Activated T-helper 2 cell treated with anti-CD3 and anti-CD28 coated beads, Interferon-gamma antibody, Interleukin-2, Interleukin-4, amounts not matched to agents 10 μg/mL and 5 μg/mL and 100 μg/mL, durations not matched to agents 14 hours and 24 hours and 36 hours (primary cell): Measurements from ENCODE around the gene SLC39A5. TPM values are rescaled to one million over a fixed set of nuclear protein-coding genes. Genes with fewer than 3 reads are reported as not detected.
"Not testable (repeated sequence)": the region's sequence is repeated elsewhere in the genome, so short reads cannot be mapped to it uniquely, and the experiment has no call there.

ENCODE experiments used
- DNase-seq: peaks from one replicate; pipeline ENCODE4 v3.0.0; 2021; ENCODE audit warnings: low spot score
- H3K27ac Mint-ChIP-seq: one replicate; pipeline ENCODE4 v1.8.0; 2021; ENCODE audit warnings: mixed read lengths
- H3K27me3 Mint-ChIP-seq: one replicate; pipeline ENCODE4 v1.8.0; 2021; ENCODE audit warnings: low read depth, mixed read lengths
- H3K36me3 Mint-ChIP-seq: one replicate; pipeline ENCODE4 v1.8.0; 2021; ENCODE audit warnings: low read depth, mixed read lengths
- H3K4me1 Mint-ChIP-seq: one replicate; pipeline ENCODE4 v1.8.0; 2021; ENCODE audit warnings: low read depth, mixed read lengths
- H3K4me3 Mint-ChIP-seq: one replicate; pipeline ENCODE4 v1.8.0; 2021; ENCODE audit warnings: low read depth, mild to moderate bottlenecking, moderate library complexity, mixed read lengths
- H3K9me3 Mint-ChIP-seq: one replicate; pipeline ENCODE4 v1.8.0; 2021; ENCODE audit warnings: mixed read lengths
- intact Hi-C: fragments of 100-400 bp; cut with micrococcal nuclease; formaldehyde crosslinking; loops from one replicate; pipeline ENCODE4 v1.15.1; 2023
- total RNA-seq: library from RNA; stranded (reverse); gene quantifications from 2 replicates; pipeline ENCODE4 v1.2.3, GENCODE V29; 2022

Gene SLC39A5
- total RNA-seq, 1 donor from 2014 or later: 0.39 TPM

DNA sequence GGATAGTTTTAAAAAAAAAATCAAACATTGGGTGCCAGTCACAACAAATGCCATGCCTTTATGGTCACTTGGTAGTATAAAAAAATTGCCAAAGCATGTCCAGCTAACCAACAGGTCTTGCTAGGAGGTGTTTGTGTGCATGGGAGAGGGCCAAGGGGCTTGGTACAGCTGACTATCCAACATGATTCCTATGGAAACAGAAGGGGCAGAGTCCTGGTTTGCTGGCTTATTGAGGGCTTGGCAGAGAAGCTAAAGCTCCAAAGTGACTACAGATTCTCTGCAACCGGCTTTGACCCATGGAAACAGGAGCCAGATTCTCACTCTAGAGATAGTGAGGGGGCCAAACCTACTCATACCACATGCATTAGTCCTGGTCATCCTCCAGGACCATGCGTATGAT lies 42.6 kb downstream of the SLC39A5 start:
- DNase-seq, H3K4me3 Mint-ChIP-seq, H3K4me1 Mint-ChIP-seq, H3K27ac Mint-ChIP-seq, H3K9me3 Mint-ChIP-seq, intact Hi-C loops, H3K27me3 Mint-ChIP-seq: not testable (repeated sequence)
- peaks cover 44% of the 10 kb centered on the region for H3K36me3 Mint-ChIP-seq

DNA sequence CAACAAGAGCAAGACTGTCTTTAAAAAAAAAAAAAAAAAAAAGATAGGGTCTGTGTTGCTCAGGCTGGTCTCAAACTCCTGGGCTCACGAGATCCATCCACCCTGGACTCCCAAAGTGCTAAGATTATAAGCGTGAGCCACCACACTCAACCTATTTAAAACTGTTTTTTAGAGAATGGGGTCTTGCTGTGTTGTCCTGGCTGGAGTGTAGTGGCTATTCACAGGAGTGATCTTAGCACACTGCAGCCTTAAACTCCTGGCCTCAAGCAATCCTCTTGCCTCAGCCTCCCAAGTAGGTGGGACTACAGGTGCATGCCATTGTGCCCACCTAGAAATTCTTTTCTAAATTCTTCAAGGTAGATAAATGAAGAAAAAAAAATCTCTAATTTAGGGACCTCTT lies 44.4 kb downstream of the SLC39A5 start:
- no peak for DNase-seq
- H3K9me3 Mint-ChIP-seq: no peaks in the 10 kb centered on the region
- H3K27me3 Mint-ChIP-seq: no peaks in the 10 kb centered on the region
- no peak overlapping the region for H3K4me3 Mint-ChIP-seq
- no peak overlapping the region for H3K27ac Mint-ChIP-seq
- H3K4me1 Mint-ChIP-seq: no peaks in the 10 kb centered on the region
- intact Hi-C loops: no loop called here
- H3K36me3 Mint-ChIP-seq: peaks cover 52% of the 10 kb centered on the region

DNA sequence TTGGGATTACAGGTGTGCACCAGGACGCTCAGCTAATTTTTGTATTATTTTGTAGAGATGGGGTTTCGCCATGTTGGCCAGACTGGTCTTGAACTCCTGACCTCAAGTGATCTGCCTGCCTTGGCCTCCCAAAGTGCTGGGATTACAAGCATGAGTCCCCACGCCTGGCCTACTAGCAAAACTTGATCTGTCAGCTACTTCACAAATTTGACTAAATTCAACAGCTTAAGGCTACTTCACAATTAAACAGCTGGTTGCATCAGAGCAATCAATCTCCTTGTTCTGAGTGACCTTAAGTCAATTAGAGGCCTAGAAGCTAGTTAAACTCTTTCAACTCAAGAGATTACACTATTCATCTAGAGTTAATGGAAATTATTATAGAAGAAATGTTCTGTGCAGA lies 49.1 kb downstream of the SLC39A5 start:
- peaks cover 63% of the 10 kb centered on the region for H3K36me3 Mint-ChIP-seq
- no peaks in the 10 kb centered on the region for H3K9me3 Mint-ChIP-seq
- H3K27ac Mint-ChIP-seq: no peak overlapping the region
- no peak for DNase-seq
- no peaks in the 10 kb centered on the region for H3K4me1 Mint-ChIP-seq
- H3K4me3 Mint-ChIP-seq: no peak overlapping the region
- no peaks in the 10 kb centered on the region for H3K27me3 Mint-ChIP-seq
- intact Hi-C loops: no loop called here

DNA sequence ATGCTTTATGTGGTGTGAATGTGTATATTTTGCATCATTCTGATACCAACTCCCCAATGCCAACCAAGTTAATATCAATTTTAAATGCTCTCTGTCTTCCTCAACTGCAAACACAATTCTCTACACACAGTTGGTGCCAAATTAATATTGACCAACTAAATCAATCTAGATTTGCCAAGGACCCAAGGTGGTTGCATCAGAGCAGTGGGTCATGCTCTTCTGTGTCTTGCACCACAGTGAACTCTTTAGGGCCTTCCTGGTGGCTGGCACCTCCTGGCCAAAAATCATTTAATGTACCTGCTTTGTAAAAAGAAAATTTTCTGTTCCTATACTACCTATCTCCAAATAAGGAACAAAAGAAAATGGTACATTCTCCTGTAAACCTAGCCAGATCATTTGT lies 51.0 kb downstream of the SLC39A5 start:
- DNase-seq: no peak
- Mint-ChIP-seq H3K36me3 (peaks cover 59% of the 10 kb centered on the region), H3K27me3 (no peaks in the 10 kb centered on the region), H3K4me1 (no peaks in the 10 kb centered on the region), H3K4me3 (no peak overlapping the region), H3K9me3 (no peaks in the 10 kb centered on the region), H3K27ac (no peak overlapping the region)
- intact Hi-C loops: no loop called here

DNA sequence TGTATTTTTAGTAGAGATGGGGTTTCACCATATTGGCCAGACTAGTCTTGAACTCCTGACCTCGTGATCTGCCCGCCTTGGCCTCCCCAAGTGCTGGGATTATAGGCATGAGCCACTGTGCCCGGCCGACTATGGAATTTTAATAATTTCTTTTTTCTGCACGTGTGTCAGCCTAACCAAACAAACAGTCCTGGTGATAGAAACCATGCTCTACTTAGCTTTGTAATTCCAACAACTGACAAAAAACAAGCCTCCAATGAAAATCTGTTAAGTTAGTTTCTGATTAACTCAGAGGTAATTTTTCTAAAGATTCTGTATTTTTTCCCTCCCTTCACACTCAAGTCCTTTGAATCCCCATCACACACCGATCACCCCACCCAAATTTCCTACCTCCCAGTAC lies 52.2 kb downstream of the SLC39A5 start:
- Mint-ChIP-seq H3K9me3 (no peaks in the 10 kb centered on the region), H3K27ac (no peak overlapping the region), H3K27me3 (no peaks in the 10 kb centered on the region), H3K4me3 (no peak overlapping the region), H3K4me1 (no peaks in the 10 kb centered on the region), H3K36me3 (peaks cover 63% of the 10 kb centered on the region)
- intact Hi-C loops: no loop called here
- no peak for DNase-seq

DNA sequence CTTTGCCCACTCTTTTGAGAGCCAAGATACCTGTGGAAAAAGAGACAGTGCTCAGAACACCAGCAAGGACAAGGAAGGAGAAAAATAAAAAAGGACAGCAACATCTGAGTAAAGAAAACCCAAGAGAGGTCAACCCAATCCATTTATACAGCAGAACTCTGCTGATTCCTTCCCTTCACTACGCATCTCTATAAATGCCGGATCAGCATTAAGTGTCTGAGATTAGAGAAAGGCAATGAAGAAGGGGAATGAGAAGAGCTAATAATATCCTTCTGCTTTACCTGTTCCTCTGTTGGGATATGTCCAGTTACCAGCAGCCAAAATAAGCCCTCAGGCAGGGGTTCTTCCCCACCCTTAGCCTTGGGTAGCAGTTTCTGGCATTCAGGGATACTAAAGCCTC lies 52.7 kb downstream of the SLC39A5 start:
- peaks cover 63% of the 10 kb centered on the region for H3K36me3 Mint-ChIP-seq
- intact Hi-C loops: no loop called here
- no peaks in the 10 kb centered on the region for H3K9me3 Mint-ChIP-seq
- H3K27ac Mint-ChIP-seq: no peak overlapping the region
- H3K4me1 Mint-ChIP-seq: no peaks in the 10 kb centered on the region
- H3K27me3 Mint-ChIP-seq: no peaks in the 10 kb centered on the region
- no peak overlapping the region for H3K4me3 Mint-ChIP-seq
- no peak for DNase-seq

DNA sequence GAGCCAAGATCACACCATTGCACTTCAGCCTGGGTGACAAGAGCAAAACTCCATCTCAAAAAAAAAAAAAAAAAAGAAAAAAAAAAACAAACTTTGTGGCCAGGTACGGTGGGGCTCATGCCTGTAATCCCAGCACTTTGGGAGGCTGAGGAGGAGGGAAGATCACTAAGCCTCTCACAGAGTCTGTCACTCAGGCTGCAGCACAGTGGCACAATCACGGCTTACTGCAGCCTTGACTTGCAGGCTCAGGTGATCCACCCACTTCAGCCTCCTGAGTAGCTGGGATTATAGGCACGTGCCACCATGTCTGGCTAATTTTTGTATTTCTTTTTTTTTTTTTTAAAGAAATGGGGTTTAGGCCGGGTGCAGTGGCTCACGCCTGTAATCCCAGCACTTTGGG lies 54.4 kb downstream of the SLC39A5 start:
- H3K4me3 Mint-ChIP-seq, H3K4me1 Mint-ChIP-seq, DNase-seq, H3K27me3 Mint-ChIP-seq, intact Hi-C loops, H3K27ac Mint-ChIP-seq, H3K9me3 Mint-ChIP-seq: not testable (repeated sequence)
- H3K36me3 Mint-ChIP-seq: peaks cover 62% of the 10 kb centered on the region

DNA sequence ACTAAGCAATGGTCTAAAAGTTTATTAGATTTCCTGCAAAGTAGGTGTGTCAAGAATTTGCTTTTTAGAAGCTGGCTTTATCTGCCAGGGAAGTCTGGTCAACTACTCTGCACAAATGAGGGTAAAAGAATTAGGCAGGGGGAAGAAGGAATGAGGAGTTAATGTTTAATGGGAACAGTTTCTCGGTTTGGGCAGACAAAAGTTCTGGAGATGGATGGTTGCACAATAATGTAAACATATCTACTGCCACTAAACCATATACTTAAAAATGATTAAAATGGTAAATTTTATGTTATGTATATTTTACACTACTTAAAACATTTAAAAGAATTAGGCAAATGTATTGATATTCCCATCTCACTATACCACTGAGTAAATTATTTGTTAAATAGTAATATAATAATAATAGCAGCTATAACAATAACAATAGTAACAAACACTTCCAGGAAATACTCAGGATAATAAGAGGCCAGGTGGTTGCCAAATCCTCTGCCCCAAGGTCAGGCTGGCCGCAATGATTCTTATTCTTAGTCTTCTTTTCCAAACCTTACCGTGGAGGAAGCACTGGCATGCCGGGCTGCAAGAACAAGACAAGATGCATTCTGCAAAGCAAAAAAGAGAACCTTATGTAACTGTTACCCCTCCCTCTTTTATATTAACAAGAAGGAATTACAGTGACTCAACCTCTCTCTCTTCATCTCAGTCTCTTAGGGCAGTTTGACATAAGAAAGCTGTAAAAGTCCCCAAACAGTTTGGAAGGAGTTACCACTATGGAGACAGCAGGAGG lies 56.4 kb downstream of the SLC39A5 start:
- no peak for DNase-seq
- H3K4me3 Mint-ChIP-seq: no peak overlapping the region
- no peak overlapping the region for H3K27ac Mint-ChIP-seq
- no peaks in the 10 kb centered on the region for H3K9me3 Mint-ChIP-seq
- intact Hi-C loops: no loop called here
- peaks cover 61% of the 10 kb centered on the region for H3K36me3 Mint-ChIP-seq
- H3K27me3 Mint-ChIP-seq: no peaks in the 10 kb centered on the region
- H3K4me1 Mint-ChIP-seq: peaks cover 5% of the 10 kb centered on the region

Other genes with a start within 250 kb of the SLC39A5 start
- 19.9 and 21.2 TPM in 2 replicates for gene SUOX, start 232.8 kb upstream of the SLC39A5 start, total RNA-seq
- 34.8 and 35.5 TPM in 2 replicates for gene IKZF4, start 209.0 kb upstream of the SLC39A5 start, total RNA-seq
- 43.9 and 45.2 TPM in 2 replicates for gene RPS26, start 188.1 kb upstream of the SLC39A5 start, total RNA-seq
- gene ERBB3, start 149.9 kb upstream of the SLC39A5 start, total RNA-seq: 0.11 and 0.71 TPM in 2 replicates
- gene PA2G4, start 125.5 kb upstream of the SLC39A5 start, total RNA-seq: 356 and 364 TPM in 2 replicates
- 3,925 and 4,057 TPM in 2 replicates for gene RPL41, start 113.4 kb upstream of the SLC39A5 start, total RNA-seq
- 7.7 and 9.2 TPM in 2 replicates for gene ZC3H10, start 111.8 kb upstream of the SLC39A5 start, total RNA-seq
- gene ESYT1, start 101.8 kb upstream of the SLC39A5 start, total RNA-seq: 154 TPM in 2 replicates
- 89.7 and 94.3 TPM in 2 replicates for gene MYL6B, start 77.5 kb upstream of the SLC39A5 start, total RNA-seq
- 1,051 and 1,067 TPM in 2 replicates for gene MYL6, start 71.7 kb upstream of the SLC39A5 start, total RNA-seq
- 131 and 136 TPM in 2 replicates for gene SMARCC2, start 40.6 kb upstream of the SLC39A5 start, total RNA-seq
- 38.5 TPM in 2 replicates for gene RNF41, start 8.1 kb upstream of the SLC39A5 start, total RNA-seq
- 77.3 and 86.8 TPM in 2 replicates for gene NABP2, start 5.7 kb upstream of the SLC39A5 start, total RNA-seq
- 66.0 and 78.0 TPM in 2 replicates for gene ANKRD52, start 28.3 kb downstream of the SLC39A5 start, total RNA-seq
- gene COQ10A, start 36.9 kb downstream of the SLC39A5 start, total RNA-seq: 15.9 and 17.0 TPM in 2 replicates
- 250 and 253 TPM in 2 replicates for gene CS, start 70.3 kb downstream of the SLC39A5 start, total RNA-seq
- gene CNPY2, start 85.9 kb downstream of the SLC39A5 start, total RNA-seq: 160 and 165 TPM in 2 replicates
- 28.7 and 28.9 TPM in 2 replicates for gene PAN2, start 103.9 kb downstream of the SLC39A5 start, total RNA-seq
- gene IL23A, start 108.8 kb downstream of the SLC39A5 start, total RNA-seq: 30.4 and 31.0 TPM in 2 replicates
- 70.3 and 75.0 TPM in 2 replicates for gene STAT2, start 130.1 kb downstream of the SLC39A5 start, total RNA-seq
- not detected in 2 replicates for gene APOF, start 132.8 kb downstream of the SLC39A5 start, total RNA-seq
- gene TIMELESS, start 219.4 kb downstream of the SLC39A5 start, total RNA-seq: 43.7 and 45.6 TPM in 2 replicates
- gene MIP, start 224.6 kb downstream of the SLC39A5 start, total RNA-seq: not detected in 2 replicates
- 4.4 and 4.5 TPM in 2 replicates for gene SPRYD4, start 238.5 kb downstream of the SLC39A5 start, total RNA-seq